NCI-H2171 treated with DMSO at 0.1 percent for 48 hours (cell line): ENCODE measurements around the gene ARVCF.

ENCODE experiments used
- DNase-seq: peaks from one replicate; lab custom pipeline; 2025; lab: John Stamatoyannopoulos, UW

The ARVCF gene

GRCh38 chr22:19961868-19962245 is 54.8 kb downstream of the ARVCF start:
- no peak for DNase-seq

GRCh38 chr22:19961201-19961580 is 55.4 kb downstream of the ARVCF start:
- no peak for DNase-seq

- no peak for DNase-seq
Measured at GRCh38 chr22:19960491-19961200, 56.0 kb downstream of the ARVCF start.

GRCh38 chr22:19959587-19960490 is 56.8 kb downstream of the ARVCF start:
- DNase-seq = no peak

GRCh38 chr22:19959043-19959586 is 57.5 kb downstream of the ARVCF start:
- DNase-seq = no peak

GRCh38 chr22:19958083-19959042 is 58.3 kb downstream of the ARVCF start:
- DNase-seq = peak; percentile 58

GRCh38 chr22:19957445-19957844 is 59.2 kb downstream of the ARVCF start:
- DNase-seq = no peak

- DNase-seq = peak; percentile 42
Measured at GRCh38 chr22:19955241-19956128, 61.1 kb downstream of the ARVCF start.

- DNase-seq = peak; percentile 53
Measured at GRCh38 chr22:19951346-19951745, 65.3 kb downstream of the ARVCF start.

- no peak for DNase-seq
Measured at GRCh38 chr22:19948057-19948760, 68.4 kb downstream of the ARVCF start.

GRCh38 chr22:19943082-19944026 is 73.3 kb downstream of the ARVCF start:
- peak; percentile 79 for DNase-seq

GRCh38 chr22:19942157-19943081 is 74.2 kb downstream of the ARVCF start:
- DNase-seq = peak; percentile 28

GRCh38 chr22:19941365-19942082 is 75.1 kb downstream of the ARVCF start, which contains the start of the genes COMT and TXNRD2:
COMT (plus strand) TSS chr22:19941772; CDS start chr22:19962527, 20,755 bp downstream.
TXNRD2 (minus strand) TSS chr22:19941818; CDS start chr22:19941803, 15 bp downstream.
- peak; percentile 48 for DNase-seq

GRCh38 chr22:19940536-19941364 is 75.9 kb downstream of the ARVCF start:
- no peak for DNase-seq

GRCh38 chr22:19937616-19938473 is 78.8 kb downstream of the ARVCF start:
- no peak for DNase-seq
